ENCODE data around the gene EFNA2. TPM values are rescaled to one million over a fixed set of nuclear protein-coding genes. Genes with fewer than 3 reads are reported as not detected.
"Not testable (repeated sequence)": the region's sequence is repeated elsewhere in the genome, so short reads cannot be mapped to it uniquely, and the experiment has no call there.

Gene EFNA2
- total RNA-seq, 3 donors from 2014 or later = not detected

- peaks cover 35% of the 10 kb centered on the region for H3K27me3 Mint-ChIP-seq (ENCODE audit: low read depth)
- no peak for ATAC-seq
- H3K4me3 Mint-ChIP-seq = no peak overlapping the region
- no peaks in the 10 kb centered on the region for H3K9me3 Mint-ChIP-seq
- no peak for DNase-seq
- no peaks in the 10 kb centered on the region for H3K36me3 Mint-ChIP-seq (ENCODE audit: insufficient read depth)
- no peaks in the 10 kb centered on the region for H3K4me1 Mint-ChIP-seq (ENCODE audit: low read depth)
Measured at GRCh38 chr19:1296575-1297271, 11.1 kb downstream of the EFNA2 start.

GRCh38 chr19:1298235-1298634, 12.6 kb downstream of the EFNA2 start:
- no peak overlapping the region for H3K4me3 Mint-ChIP-seq
- peaks cover 23% of the 10 kb centered on the region for H3K27me3 Mint-ChIP-seq (ENCODE audit: low read depth)
- ATAC-seq (no peak), DNase-seq (no peak)
- H3K9me3 Mint-ChIP-seq = no peaks in the 10 kb centered on the region
- H3K4me1 Mint-ChIP-seq (ENCODE audit: low read depth) = no peaks in the 10 kb centered on the region
- H3K36me3 Mint-ChIP-seq (ENCODE audit: insufficient read depth) = no peaks in the 10 kb centered on the region

- DNase-seq = no peak
- peaks cover 10% of the 10 kb centered on the region for H3K27me3 Mint-ChIP-seq (ENCODE audit: low read depth)
Measured at GRCh38 chr19:1299801-1300200, 14.1 kb downstream of the EFNA2 start.

GRCh38 chr19:1300744-1301490, 15.2 kb downstream of the EFNA2 start:
- H3K36me3 Mint-ChIP-seq (ENCODE audit: insufficient read depth) = no peaks in the 10 kb centered on the region
- H3K27me3 Mint-ChIP-seq (ENCODE audit: low read depth) = peaks cover 7% of the 10 kb centered on the region
- DNase-seq (no peak), ATAC-seq (no peak)
- no peaks in the 10 kb centered on the region for H3K9me3 Mint-ChIP-seq
- no peak overlapping the region for H3K4me3 Mint-ChIP-seq
- no peaks in the 10 kb centered on the region for H3K4me1 Mint-ChIP-seq (ENCODE audit: low read depth)

More at GRCh38 chr19:1299801-1300200, 14.1 kb downstream of the EFNA2 start:
- H3K4me1 Mint-ChIP-seq (ENCODE audit: low read depth) = no peaks in the 10 kb centered on the region
- no peaks in the 10 kb centered on the region for H3K36me3 Mint-ChIP-seq (ENCODE audit: insufficient read depth)
- no peaks in the 10 kb centered on the region for H3K9me3 Mint-ChIP-seq
- no peak overlapping the region for H3K4me3 Mint-ChIP-seq
- ATAC-seq = no peak

- Mint-ChIP-seq H3K36me3 (ENCODE audit: insufficient read depth) (no peaks in the 10 kb centered on the region), H3K4me1 (ENCODE audit: low read depth) (no peaks in the 10 kb centered on the region), H3K27me3 (ENCODE audit: low read depth) (no peaks in the 10 kb centered on the region), H3K4me3 (no peak overlapping the region), H3K9me3 (no peaks in the 10 kb centered on the region)
- DNase-seq (no peak), ATAC-seq (no peak)
Measured at GRCh38 chr19:1302533-1303239, 17.0 kb downstream of the EFNA2 start.

- H3K4me1 Mint-ChIP-seq (ENCODE audit: low read depth) = no peaks in the 10 kb centered on the region
- ATAC-seq (no peak), DNase-seq (no peak)
- H3K36me3 Mint-ChIP-seq (ENCODE audit: insufficient read depth) = no peaks in the 10 kb centered on the region
- H3K27me3 Mint-ChIP-seq (ENCODE audit: low read depth) = no peaks in the 10 kb centered on the region
- H3K9me3 Mint-ChIP-seq = no peaks in the 10 kb centered on the region
- no peak overlapping the region for H3K4me3 Mint-ChIP-seq
Measured at GRCh38 chr19:1304197-1304924, 18.7 kb downstream of the EFNA2 start.

- H3K36me3 Mint-ChIP-seq (ENCODE audit: insufficient read depth); H3K4me3 Mint-ChIP-seq; H3K27me3 Mint-ChIP-seq (ENCODE audit: low read depth); H3K4me1 Mint-ChIP-seq (ENCODE audit: low read depth); ATAC-seq; H3K9me3 Mint-ChIP-seq; DNase-seq: not testable (repeated sequence)
Measured at GRCh38 chr19:1305354-1305753, 19.7 kb downstream of the EFNA2 start.

- Mint-ChIP-seq H3K36me3 (ENCODE audit: insufficient read depth) (no peaks in the 10 kb centered on the region), H3K9me3 (no peaks in the 10 kb centered on the region), H3K4me1 (ENCODE audit: low read depth) (no peaks in the 10 kb centered on the region), H3K4me3 (no peak overlapping the region), H3K27me3 (ENCODE audit: low read depth) (no peaks in the 10 kb centered on the region)
- DNase-seq (no peak), ATAC-seq (no peak)
Measured at GRCh38 chr19:1307320-1307719, 21.6 kb downstream of the EFNA2 start.

GRCh38 chr19:1307755-1308303, 22.2 kb downstream of the EFNA2 start:
- Mint-ChIP-seq H3K36me3 (ENCODE audit: insufficient read depth) (no peaks in the 10 kb centered on the region), H3K9me3 (no peaks in the 10 kb centered on the region), H3K4me3 (no peak overlapping the region), H3K4me1 (ENCODE audit: low read depth) (no peaks in the 10 kb centered on the region), H3K27me3 (ENCODE audit: low read depth) (no peaks in the 10 kb centered on the region)
- DNase-seq (no peak), ATAC-seq (no peak)

GRCh38 chr19:1308718-1309117, 23.0 kb downstream of the EFNA2 start:
- Mint-ChIP-seq H3K36me3 (ENCODE audit: insufficient read depth) (no peaks in the 10 kb centered on the region), H3K27me3 (ENCODE audit: low read depth) (peaks cover 2% of the 10 kb centered on the region), H3K4me1 (ENCODE audit: low read depth) (no peaks in the 10 kb centered on the region), H3K4me3 (no peak overlapping the region), H3K9me3 (no peaks in the 10 kb centered on the region)
- ATAC-seq = no peak
- no peak for DNase-seq

GRCh38 chr19:1309977-1310852, 24.5 kb downstream of the EFNA2 start:
- no peak overlapping the region for H3K4me3 Mint-ChIP-seq
- DNase-seq (no peak), ATAC-seq (no peak)
- H3K27me3 Mint-ChIP-seq (ENCODE audit: low read depth) = peaks cover 8% of the 10 kb centered on the region
- H3K4me1 Mint-ChIP-seq (ENCODE audit: low read depth) = no peaks in the 10 kb centered on the region
- H3K36me3 Mint-ChIP-seq (ENCODE audit: insufficient read depth) = no peaks in the 10 kb centered on the region
- no peaks in the 10 kb centered on the region for H3K9me3 Mint-ChIP-seq

GRCh38 chr19:1310853-1311180, 25.1 kb downstream of the EFNA2 start:
- ATAC-seq (no peak), DNase-seq (no peak)
- Mint-ChIP-seq H3K27me3 (ENCODE audit: low read depth) (peaks cover 11% of the 10 kb centered on the region), H3K9me3 (no peaks in the 10 kb centered on the region), H3K4me3 (no peak overlapping the region), H3K4me1 (ENCODE audit: low read depth) (no peaks in the 10 kb centered on the region), H3K36me3 (ENCODE audit: insufficient read depth) (no peaks in the 10 kb centered on the region)

- no peaks in the 10 kb centered on the region for H3K4me1 Mint-ChIP-seq (ENCODE audit: low read depth)
- peaks cover 17% of the 10 kb centered on the region for H3K27me3 Mint-ChIP-seq (ENCODE audit: low read depth)
- DNase-seq (no peak), ATAC-seq (no peak)
- no peaks in the 10 kb centered on the region for H3K9me3 Mint-ChIP-seq
- no peak overlapping the region for H3K4me3 Mint-ChIP-seq
- no peaks in the 10 kb centered on the region for H3K36me3 Mint-ChIP-seq (ENCODE audit: insufficient read depth)
Measured at GRCh38 chr19:1311543-1312091, 25.9 kb downstream of the EFNA2 start.
